D721Med (cell line): ENCODE measurements around the gene PRKCB.
"Not testable (repeated sequence)": the region's sequence is repeated elsewhere in the genome, so short reads cannot be mapped to it uniquely, and the experiment has no call there.

ENCODE experiments used
- DNase-seq: peaks from one replicate; pipeline ENCODE4 v3.0.0; 2011; ENCODE audit warnings: low spot score; ENCODE audit not compliant: insufficient read length
- FAIRE-seq: peaks from 2 replicates; lab custom pipeline; 2011; peaks lifted over from hg19 to GRCh38; lab: Jason Lieb, UNC
- TF ChIP-seq, protein P1 (sequence below): IDR thresholded peaks from 2 replicates; pipeline ENCODE4 v1.5.1; 2012; ENCODE audit warnings: mild to moderate bottlenecking, control low read depth; ENCODE audit not compliant: insufficient read depth; ENCODE audit errors: missing control alignments

PRKCB gene

DNA sequence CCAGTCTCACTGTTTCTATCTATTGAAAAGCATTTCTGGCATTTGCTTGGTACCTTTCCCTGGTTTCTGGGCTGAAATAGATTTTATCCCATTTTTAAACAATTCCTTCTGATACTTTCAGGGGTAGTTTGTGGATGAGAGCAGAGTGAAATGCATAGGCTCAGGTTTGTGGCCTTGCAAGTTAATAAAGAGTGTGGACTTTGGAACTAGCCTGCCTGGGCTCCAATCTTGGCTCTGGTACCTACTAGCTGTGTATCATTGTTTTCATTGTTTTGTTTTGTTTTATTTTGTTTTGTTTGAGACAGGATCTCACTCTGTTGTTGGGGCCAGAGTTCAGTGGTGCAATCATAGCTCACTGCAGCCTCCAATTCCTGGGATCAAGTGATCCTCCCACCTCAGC lies 175.5 kb downstream of the PRKCB start:
- DNase-seq (no peak), FAIRE-seq (no peak)
- TF ChIP-seq, protein P1, sequence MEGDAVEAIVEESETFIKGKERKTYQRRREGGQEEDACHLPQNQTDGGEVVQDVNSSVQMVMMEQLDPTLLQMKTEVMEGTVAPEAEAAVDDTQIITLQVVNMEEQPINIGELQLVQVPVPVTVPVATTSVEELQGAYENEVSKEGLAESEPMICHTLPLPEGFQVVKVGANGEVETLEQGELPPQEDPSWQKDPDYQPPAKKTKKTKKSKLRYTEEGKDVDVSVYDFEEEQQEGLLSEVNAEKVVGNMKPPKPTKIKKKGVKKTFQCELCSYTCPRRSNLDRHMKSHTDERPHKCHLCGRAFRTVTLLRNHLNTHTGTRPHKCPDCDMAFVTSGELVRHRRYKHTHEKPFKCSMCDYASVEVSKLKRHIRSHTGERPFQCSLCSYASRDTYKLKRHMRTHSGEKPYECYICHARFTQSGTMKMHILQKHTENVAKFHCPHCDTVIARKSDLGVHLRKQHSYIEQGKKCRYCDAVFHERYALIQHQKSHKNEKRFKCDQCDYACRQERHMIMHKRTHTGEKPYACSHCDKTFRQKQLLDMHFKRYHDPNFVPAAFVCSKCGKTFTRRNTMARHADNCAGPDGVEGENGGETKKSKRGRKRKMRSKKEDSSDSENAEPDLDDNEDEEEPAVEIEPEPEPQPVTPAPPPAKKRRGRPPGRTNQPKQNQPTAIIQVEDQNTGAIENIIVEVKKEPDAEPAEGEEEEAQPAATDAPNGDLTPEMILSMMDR, result no peak

DNA sequence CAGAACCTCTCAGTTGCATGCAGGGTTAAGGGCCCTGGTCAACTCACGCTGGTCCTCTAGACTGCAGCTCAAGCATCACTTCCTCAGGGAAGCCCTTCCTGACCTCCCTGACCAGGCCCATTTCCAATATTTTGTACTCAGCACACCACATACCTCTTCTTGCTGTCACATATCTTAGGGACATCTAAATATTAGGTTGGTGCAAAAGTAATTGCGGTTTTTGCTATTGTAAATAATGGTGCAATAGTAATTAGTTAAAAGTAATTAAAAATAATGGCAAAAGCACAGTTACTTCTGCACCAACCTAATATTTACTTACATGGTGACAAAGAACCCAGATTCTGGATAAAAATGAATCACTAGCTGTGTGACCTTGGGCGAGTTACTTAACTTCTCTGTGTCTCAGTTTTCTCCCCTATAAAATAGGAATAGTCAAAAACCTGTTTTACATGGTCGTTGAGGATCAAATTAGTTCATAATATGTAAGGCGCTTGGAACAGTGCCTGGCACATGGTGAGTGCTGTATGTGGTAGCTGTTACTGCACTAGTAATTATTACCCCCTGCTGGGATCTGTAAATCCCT lies 177.4 kb downstream of the PRKCB start:
- FAIRE-seq (no peak), DNase-seq (no peak)
- TF ChIP-seq, protein P1, result no peak

DNA sequence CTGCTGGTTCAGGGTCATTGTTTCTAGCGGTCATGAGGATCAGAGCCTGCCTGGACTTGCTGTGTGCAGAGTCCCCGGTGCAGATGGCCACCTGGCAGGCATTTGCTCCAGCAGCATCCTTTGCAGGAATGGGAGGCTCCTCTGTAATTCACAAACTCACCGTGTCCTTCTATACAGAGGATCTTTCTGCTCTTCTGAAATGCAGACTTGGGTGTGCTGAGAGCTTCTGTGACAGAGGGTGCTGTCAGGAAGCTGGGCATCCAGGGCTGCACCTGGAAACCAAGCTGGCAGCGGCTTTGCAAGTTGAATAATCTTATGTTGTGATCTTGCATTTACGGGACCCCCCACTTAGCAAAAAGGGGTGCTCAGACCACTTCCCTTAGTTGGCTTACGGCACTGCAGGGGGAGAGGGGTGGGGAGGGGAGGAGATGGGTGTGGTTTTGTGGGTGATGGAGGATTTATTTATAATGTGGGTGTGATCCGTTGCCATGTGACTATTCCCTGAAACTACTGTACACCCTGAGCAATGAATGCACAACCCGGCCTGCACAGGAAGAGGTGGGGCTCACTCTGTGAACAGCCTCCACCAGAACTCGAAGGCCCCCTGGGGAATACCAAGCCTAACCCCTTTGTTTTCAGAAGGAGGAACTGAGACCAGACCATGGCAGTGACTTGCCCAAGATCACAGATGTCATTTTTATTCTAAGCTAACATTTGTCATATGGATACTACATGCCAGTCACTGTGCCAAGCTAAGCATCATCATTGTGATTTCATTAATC lies 178.3 kb downstream of the PRKCB start:
- TF ChIP-seq, protein P1, result no peak
- DNase-seq (no peak), FAIRE-seq (no peak)

DNA sequence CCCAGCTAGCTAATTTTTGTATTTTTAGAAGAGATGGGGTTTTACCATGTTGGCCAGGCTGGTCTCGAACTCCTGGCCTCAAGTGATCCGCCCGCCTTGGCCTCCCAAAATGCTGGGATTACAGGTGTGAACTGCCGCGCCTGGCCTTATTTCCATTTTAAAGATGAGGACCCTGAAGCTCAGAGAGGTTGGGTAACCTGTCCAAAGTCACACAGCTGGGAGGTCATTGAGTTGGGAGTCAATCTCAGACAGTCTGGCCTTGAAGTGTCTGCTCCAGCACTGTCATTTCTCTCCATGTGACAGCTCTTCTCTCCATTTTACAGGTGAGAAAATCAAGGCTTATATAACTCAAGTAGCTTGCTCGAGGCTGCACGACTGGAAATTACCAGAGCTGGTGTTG lies 179.2 kb downstream of the PRKCB start:
- DNase-seq, FAIRE-seq: not testable (repeated sequence)

DNA sequence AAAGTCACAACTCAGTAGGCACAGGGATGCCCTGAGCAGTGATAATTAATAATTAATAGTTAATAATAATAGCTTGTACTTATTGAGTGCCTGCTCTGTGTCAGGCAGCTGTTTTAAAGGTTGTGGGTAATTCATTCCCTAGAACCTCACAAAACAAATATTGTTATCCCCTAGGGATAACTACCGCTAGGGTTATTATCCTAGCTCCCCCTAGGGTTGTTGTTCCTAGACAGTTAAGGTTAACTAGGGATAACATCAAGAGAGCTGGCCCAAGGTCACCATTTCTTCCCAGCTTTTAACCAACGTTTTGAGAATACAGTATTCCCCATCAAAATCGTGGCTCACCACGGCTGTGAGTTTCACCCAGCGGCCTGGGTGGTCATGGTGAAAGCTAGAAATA lies 180.1 kb downstream of the PRKCB start:
- no peak for DNase-seq
- TF ChIP-seq, protein P1, result no peak
- FAIRE-seq, result no peak

DNA sequence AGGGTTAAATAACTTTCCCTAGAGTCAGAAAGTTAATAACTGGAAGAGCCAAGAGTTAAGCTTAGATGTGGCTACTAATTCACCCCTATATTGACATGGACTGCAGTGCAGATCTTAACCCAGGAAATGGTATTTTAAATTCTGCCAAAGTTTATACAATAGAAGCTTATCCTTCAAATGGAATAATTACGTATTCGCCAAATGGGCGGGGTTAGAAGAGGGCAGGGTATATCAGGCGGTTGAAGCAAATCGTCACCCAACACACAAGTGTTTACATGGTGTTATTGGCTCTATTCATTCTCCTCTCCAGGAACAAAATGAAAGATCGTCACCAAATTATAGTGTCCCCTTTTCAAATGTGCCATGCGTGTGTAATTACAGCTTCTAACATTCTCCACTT lies 182.7 kb downstream of the PRKCB start:
- DNase-seq (no peak), FAIRE-seq (no peak)
- TF ChIP-seq, protein P1, result no peak

DNA sequence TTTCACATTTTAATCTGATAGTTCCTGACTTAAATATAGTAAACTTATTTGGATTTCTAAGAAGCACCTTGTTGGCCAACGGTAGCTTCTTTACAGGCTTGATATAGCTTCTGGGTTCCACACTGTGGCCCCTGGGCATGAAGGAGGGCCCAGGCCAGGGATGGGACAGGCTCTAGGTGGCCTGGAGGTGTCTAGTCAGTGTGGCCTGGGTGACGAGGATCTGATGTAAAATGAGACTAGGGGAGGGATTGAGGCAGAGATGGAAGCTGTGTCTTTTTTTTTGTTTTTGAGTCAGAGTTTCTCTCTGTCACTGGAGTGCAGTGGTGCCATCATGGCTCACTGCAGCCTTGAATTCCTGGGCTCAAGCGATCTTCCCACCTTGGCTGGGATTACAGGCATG lies 187.0 kb downstream of the PRKCB start:
- DNase-seq, result no peak
- TF ChIP-seq, protein P1, result no peak
- no peak for FAIRE-seq
